HG02870 (cell line): Measurements from ENCODE around the gene TUBA8.
"Not testable (repeated sequence)": the region's sequence is repeated elsewhere in the genome, so short reads cannot be mapped to it uniquely, and the experiment has no call there.

Experiments
- ATAC-seq: cut with Tn5 transposase; IDR thresholded peaks from one replicate; pipeline ENCODE4 v1.9.1; 2021; ENCODE audit warnings: mild to moderate bottlenecking, moderate library complexity; ENCODE audit not compliant: unreplicated experiment

The TUBA8 gene

GRCh38 chr22:18104566-18104965 lies 6.0 kb upstream of the TUBA8 start:
- no peak for ATAC-seq

GRCh38 chr22:18105981-18106380 lies 4.6 kb upstream of the TUBA8 start:
- ATAC-seq, result not testable (repeated sequence)

GRCh38 chr22:18106550-18107341 lies 3.9 kb upstream of the TUBA8 start:
- ATAC-seq, result peak; percentile 38

GRCh38 chr22:18108187-18108586 lies 2.4 kb upstream of the TUBA8 start:
- ATAC-seq, result no peak

GRCh38 chr22:18109410-18110193 lies 1.0 kb upstream of the TUBA8 start:
- no peak for ATAC-seq

- no peak for ATAC-seq
Observed at GRCh38 chr22:18110954-18111758, 547 bp downstream of the TUBA8 start.

GRCh38 chr22:18111759-18112330 lies 1.2 kb downstream of the TUBA8 start:
- ATAC-seq, result no peak

- ATAC-seq, result no peak
Observed at GRCh38 chr22:18112440-18112839, 1.8 kb downstream of the TUBA8 start.

GRCh38 chr22:18113680-18114394 lies 3.2 kb downstream of the TUBA8 start:
- no peak for ATAC-seq

- ATAC-seq, result no peak
Observed at GRCh38 chr22:18114495-18114894, 3.9 kb downstream of the TUBA8 start.

GRCh38 chr22:18114976-18115652 lies 4.5 kb downstream of the TUBA8 start:
- ATAC-seq, result no peak

- ATAC-seq, result no peak
Observed at GRCh38 chr22:18115906-18116371, 5.3 kb downstream of the TUBA8 start.

- no peak for ATAC-seq
Observed at GRCh38 chr22:18116634-18117033, 6.0 kb downstream of the TUBA8 start.

GRCh38 chr22:18118345-18118915 lies 7.8 kb downstream of the TUBA8 start:
- no peak for ATAC-seq

- no peak for ATAC-seq
Observed at GRCh38 chr22:18119409-18120110, 9.0 kb downstream of the TUBA8 start.

GRCh38 chr22:18120857-18121256 lies 10.2 kb downstream of the TUBA8 start:
- no peak for ATAC-seq

- ATAC-seq, result no peak
Observed at GRCh38 chr22:18121506-18121905, 10.9 kb downstream of the TUBA8 start.

- ATAC-seq, result no peak
Observed at GRCh38 chr22:18121954-18122554, 11.4 kb downstream of the TUBA8 start.
